Measurements from ENCODE around the gene JAK3.
"Not testable (repeated sequence)": the region's sequence is repeated elsewhere in the genome, so short reads cannot be mapped to it uniquely, and the experiment has no call there.

- not testable (repeated sequence) for TF ChIP-seq POLR2A, CTCF (IDR thresholded peaks at IDR 0.05)
Measured at GRCh38 chr19:17798599-17798998, 49.2 kb downstream of the JAK3 start.

Data from body of pancreas (tissue), 4 donors.